Measurements from ENCODE around the gene MRPS14.
A peak's percentile ranks its signal among the peaks of the same experiment; 100 is the strongest.

The MRPS14 gene

DNA sequence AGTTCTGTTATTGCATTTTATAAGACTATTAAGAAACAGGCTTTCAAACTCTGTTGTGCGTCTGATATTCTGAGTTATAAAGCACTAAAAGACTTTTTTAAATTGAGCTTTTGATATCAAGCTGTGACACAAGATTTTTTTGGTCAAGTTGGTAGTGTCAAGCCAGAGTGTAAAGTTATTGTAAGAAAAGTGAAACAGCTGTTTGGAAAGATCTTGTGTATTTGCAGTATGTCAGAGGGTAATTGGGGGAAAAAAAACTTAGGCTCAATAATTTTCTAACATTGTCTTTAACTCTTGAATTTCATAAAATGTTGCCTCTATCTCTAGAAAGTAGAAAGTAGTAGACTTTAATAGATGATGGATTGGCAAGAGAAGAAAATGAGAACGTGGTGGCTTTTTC lies 19.7 kb downstream of the MRPS14 start:
- H3K9me3 ChIP-seq, result no peaks in the 10 kb centered on the region
- no peak overlapping the region for H3K4me3 ChIP-seq
- intact Hi-C loops (cut with DNase I; ENCODE audit: low total_unique reads), result no loop called here
- H3K36me3 ChIP-seq, result peaks cover 9 to 24% (median 23%) of the 10 kb centered on the region in 3 donors
- DNase-seq, result no peak
- H3K27ac ChIP-seq, result no peak overlapping the region
- peaks cover 0 to 37% (median 16%) of the 10 kb centered on the region in 4 donors for H3K4me1 ChIP-seq
- no peaks in the 10 kb centered on the region for H3K27me3 ChIP-seq
- TF ChIP-seq, protein P1, sequence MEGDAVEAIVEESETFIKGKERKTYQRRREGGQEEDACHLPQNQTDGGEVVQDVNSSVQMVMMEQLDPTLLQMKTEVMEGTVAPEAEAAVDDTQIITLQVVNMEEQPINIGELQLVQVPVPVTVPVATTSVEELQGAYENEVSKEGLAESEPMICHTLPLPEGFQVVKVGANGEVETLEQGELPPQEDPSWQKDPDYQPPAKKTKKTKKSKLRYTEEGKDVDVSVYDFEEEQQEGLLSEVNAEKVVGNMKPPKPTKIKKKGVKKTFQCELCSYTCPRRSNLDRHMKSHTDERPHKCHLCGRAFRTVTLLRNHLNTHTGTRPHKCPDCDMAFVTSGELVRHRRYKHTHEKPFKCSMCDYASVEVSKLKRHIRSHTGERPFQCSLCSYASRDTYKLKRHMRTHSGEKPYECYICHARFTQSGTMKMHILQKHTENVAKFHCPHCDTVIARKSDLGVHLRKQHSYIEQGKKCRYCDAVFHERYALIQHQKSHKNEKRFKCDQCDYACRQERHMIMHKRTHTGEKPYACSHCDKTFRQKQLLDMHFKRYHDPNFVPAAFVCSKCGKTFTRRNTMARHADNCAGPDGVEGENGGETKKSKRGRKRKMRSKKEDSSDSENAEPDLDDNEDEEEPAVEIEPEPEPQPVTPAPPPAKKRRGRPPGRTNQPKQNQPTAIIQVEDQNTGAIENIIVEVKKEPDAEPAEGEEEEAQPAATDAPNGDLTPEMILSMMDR (IDR thresholded peaks at IDR 0.05), result no peak

DNA sequence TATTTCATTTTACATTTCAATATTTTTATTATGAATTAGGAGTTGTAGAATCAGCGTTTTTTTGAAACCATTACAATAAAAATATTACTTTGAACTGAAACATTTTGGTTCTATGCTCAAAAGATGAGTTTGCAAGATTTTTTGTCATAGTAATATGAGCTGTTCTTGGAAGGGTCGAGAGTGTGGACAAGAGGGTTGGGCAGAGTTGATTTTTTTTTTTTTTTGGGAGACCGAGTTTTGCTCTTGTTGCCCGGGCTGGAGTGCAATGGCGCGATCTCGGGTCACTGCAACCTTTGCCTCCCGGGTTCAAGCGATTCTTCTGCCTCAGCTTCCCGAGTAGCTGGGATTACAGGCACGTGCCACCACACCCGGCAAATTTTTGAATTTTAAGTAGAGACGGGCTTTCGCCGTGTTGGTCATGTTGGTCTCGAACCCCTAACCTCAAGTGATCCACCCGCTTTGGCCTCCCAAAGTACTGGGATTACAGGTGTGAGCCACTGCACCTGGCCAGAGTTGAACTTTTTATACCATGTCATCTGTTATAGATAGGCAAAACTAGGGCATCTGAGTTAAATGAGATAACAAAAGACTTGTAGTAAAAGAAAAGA lies 20.2 kb downstream of the MRPS14 start:
- Histone ChIP-seq H3K36me3 (peaks cover 4 to 19% (median 18%) of the 10 kb centered on the region in 3 donors), H3K27ac (no peak overlapping the region)

DNA sequence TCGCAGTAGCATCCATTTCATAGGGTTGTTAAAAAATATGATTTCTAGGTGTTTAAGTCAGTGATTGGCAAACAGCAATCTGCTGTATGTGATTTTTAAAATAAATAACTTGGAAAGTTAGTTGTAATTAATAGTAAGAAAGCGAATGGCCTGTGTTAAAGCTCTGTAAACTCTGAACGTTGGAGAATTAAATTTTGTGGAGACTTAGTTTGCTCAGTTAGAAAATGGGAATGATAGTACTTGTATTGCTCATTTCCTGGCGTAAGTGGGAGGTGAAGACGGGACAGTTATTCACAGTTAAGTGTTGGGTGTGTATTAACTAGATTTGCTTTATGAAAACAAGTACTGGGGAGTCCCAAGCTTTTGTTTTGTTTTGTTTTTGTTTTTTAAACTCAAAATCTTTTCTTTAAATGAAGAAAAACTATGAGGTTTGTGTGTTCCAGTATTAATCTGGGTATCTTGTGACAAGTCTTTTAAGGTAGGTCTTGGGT lies 22.5 kb downstream of the MRPS14 start:
- H3K4me1 ChIP-seq, result peaks cover 0 to 48% (median 16%) of the 10 kb centered on the region in 4 donors
- TF ChIP-seq, protein P1 (IDR thresholded peaks at IDR 0.05), result no peak
- H3K27ac ChIP-seq, result peak overlapping the region; percentile 91 to 97

More for the DNA sequence above, 20.2 kb downstream of the MRPS14 start:
- no peaks in the 10 kb centered on the region for H3K9me3 ChIP-seq
- H3K4me1 ChIP-seq, result peaks cover 0 to 41% (median 16%) of the 10 kb centered on the region in 4 donors
- no peak for DNase-seq
- intact Hi-C loops (cut with DNase I; ENCODE audit: low total_unique reads), result no loop called here
- H3K27me3 ChIP-seq, result no peaks in the 10 kb centered on the region
- H3K4me3 ChIP-seq, result no peak overlapping the region
- TF ChIP-seq, protein P1 (IDR thresholded peaks at IDR 0.05), result no peak

GRCh38 chr1:174999936-175000696 lies 23.1 kb downstream of the MRPS14 start, which contains the start of gene CACYBP:
Gene CACYBP, plus strand, starts transcription at chr1:174999947. Its CDS starts 234 bp downstream, at chr1:175000181.
- peak; percentile 43 to 79 for DNase-seq
- H3K27me3 ChIP-seq, result no peaks in the 10 kb centered on the region
- peak within 1 kb of the TSS; percentile 91 to 97 for H3K27ac ChIP-seq
- peak within 1 kb of the TSS; percentile 90 to 95 for H3K4me3 ChIP-seq
- no peaks in the 10 kb centered on the region for H3K9me3 ChIP-seq
- intact Hi-C loops (cut with DNase I; ENCODE audit: low total_unique reads), result no loop called here
- H3K36me3 ChIP-seq, result no peaks in the 10 kb centered on the region
- TF ChIP-seq, protein P1 (IDR thresholded peaks at IDR 0.05), result no peak
- H3K4me1 ChIP-seq, result peaks cover 0 to 48% (median 16%) of the 10 kb centered on the region in 4 donors

More for the DNA sequence above, 22.5 kb downstream of the MRPS14 start:
- DNase-seq, result no peak
- Histone ChIP-seq H3K9me3 (no peaks in the 10 kb centered on the region), H3K36me3 (no peaks in the 10 kb centered on the region), H3K27me3 (no peaks in the 10 kb centered on the region), H3K4me3 (peak overlapping the region; percentile 90 to 95)
- intact Hi-C loops (cut with DNase I; ENCODE audit: low total_unique reads), result no loop called here

GRCh38 chr1:174999216-174999935 lies 23.8 kb downstream of the MRPS14 start:
- intact Hi-C loops (cut with DNase I; ENCODE audit: low total_unique reads), result no loop called here
- H3K4me3 ChIP-seq, result peak overlapping the region; percentile 90 to 95
- H3K4me1 ChIP-seq, result peaks cover 0 to 45% (median 16%) of the 10 kb centered on the region in 4 donors
- peak; percentile 97 to 99 for DNase-seq
- TF ChIP-seq, protein P1 (IDR thresholded peaks at IDR 0.05), result no peak
- no peaks in the 10 kb centered on the region for H3K27me3 ChIP-seq
- no peaks in the 10 kb centered on the region for H3K9me3 ChIP-seq
- peak overlapping the region; percentile 91 to 97 for H3K27ac ChIP-seq
- no peaks in the 10 kb centered on the region for H3K36me3 ChIP-seq

Data from tibial artery (tissue), 4 donors.